GM10266 (cell line): ENCODE data around the gene SLC26A11.

ENCODE experiments used
- DNase-seq: peaks from one replicate; pipeline ENCODE4 v3.0.0; 2012; ENCODE audit errors: extremely low spot score
- TF ChIP-seq, protein P1 (sequence below): IDR thresholded peaks from 2 replicates; pipeline ENCODE4 v1.5.1; 2012; ENCODE audit warnings: mild to moderate bottlenecking, low read depth; ENCODE audit not compliant: control insufficient read depth, insufficient read depth; ENCODE audit errors: missing control alignments

Gene SLC26A11

DNA sequence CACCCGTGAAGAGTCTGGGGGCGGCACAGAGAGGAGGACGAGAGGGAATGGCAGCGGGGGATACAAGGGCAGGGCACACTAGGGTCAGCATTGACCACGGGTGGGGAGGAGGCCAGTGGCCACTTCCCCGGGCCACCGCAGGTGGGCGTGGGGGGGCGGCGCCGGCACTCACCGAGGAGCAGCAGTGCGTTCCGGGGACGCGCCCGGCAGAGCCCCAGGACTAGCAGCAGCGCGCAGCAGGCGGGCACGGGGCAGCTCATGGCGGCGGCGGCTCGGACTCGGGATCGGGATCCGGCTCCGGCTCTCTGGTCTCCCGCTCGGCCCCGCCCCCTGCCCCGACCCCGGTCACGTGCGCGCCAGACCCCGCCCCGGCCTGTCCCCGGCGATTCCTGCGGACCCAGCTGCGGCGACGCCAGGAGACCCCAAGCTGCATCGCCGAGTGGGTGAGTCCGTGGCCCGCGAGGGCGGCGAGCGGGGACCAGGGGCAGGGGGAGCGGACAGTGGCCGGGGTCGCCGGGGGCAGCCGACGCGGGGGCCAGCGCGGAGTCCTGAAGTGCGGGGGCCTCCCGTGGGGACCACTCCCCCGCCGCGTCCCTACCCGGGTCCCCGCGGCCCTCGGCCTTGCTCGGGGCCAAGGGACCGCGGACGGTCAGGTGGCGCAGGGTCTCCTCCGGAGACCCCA is at the start of gene SLC26A11, which contains the start of gene SGSH:
Gene SLC26A11 (plus strand): TSS at position 374 of the 682 bp plus-strand sequence. CDS start 1,134 bp downstream, outside the sequence.
Gene SGSH (minus strand): TSS at position 280 of the 682 bp plus-strand sequence. CDS start 20 bp downstream, at position 260.
- TF ChIP-seq, protein P1, sequence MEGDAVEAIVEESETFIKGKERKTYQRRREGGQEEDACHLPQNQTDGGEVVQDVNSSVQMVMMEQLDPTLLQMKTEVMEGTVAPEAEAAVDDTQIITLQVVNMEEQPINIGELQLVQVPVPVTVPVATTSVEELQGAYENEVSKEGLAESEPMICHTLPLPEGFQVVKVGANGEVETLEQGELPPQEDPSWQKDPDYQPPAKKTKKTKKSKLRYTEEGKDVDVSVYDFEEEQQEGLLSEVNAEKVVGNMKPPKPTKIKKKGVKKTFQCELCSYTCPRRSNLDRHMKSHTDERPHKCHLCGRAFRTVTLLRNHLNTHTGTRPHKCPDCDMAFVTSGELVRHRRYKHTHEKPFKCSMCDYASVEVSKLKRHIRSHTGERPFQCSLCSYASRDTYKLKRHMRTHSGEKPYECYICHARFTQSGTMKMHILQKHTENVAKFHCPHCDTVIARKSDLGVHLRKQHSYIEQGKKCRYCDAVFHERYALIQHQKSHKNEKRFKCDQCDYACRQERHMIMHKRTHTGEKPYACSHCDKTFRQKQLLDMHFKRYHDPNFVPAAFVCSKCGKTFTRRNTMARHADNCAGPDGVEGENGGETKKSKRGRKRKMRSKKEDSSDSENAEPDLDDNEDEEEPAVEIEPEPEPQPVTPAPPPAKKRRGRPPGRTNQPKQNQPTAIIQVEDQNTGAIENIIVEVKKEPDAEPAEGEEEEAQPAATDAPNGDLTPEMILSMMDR: no peak
- DNase-seq: peak; percentile 93

DNA sequence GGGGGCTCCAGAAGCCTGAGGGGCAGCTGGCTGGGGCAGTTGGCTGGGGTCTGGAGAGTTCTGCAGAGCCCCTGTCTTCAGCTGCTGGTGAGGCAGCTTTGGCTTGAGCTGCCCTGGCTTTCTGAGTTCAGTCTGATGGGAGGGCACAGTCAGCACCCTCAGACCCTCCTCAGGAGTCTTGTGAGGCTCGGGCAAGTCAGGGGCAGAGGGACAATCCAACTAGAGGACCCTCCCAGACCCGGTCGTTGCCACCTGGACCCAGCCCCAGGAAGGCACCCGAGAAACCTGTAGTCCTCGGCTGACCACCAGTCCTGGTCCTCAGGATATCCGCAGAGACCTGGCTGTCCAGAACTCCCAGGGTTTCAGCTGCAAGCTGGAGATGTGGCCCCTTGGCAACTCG is 48.5 kb upstream of the SLC26A11 start:
- DNase-seq: no peak
- TF ChIP-seq, protein P1: no peak

DNA sequence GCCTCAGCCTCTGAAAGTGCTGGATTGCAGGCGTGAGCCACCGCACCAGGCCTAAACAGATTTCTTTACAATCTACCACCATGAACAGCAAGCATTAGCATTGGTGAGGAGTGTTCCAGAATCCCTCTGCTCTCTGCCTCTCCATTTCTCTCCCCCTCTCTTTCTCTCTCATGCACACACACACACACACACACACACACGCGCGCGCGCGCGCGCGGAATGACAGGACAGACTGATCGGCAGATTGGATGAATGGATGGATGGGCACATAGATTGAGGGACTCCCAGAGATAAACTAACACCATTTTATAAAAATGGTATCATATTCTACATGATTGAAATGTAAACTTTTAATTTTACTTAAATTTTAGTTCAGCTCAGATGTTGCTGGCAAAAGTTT is 47.1 kb upstream of the SLC26A11 start:
- TF ChIP-seq, protein P1: no peak
- no peak for DNase-seq

DNA sequence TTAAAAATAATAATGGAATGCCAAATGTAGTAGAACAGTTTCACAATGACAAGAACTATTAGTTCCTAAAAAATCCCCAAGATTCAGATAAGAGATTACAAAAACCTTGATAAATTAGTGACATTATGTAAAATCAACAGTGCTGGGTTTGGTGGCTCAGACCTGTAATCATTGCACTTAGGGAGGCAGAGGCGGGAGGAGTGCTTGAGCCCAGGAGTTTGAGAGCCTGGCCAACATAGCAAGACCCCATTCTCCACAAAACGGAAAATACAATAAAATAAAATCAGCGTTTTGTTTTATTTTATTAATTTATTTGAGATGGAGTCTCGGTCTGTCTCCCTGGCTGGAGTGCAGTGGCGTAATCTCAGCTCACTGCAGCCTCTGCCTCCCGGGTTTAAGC is 46.3 kb upstream of the SLC26A11 start:
- TF ChIP-seq, protein P1: no peak
- no peak for DNase-seq

DNA sequence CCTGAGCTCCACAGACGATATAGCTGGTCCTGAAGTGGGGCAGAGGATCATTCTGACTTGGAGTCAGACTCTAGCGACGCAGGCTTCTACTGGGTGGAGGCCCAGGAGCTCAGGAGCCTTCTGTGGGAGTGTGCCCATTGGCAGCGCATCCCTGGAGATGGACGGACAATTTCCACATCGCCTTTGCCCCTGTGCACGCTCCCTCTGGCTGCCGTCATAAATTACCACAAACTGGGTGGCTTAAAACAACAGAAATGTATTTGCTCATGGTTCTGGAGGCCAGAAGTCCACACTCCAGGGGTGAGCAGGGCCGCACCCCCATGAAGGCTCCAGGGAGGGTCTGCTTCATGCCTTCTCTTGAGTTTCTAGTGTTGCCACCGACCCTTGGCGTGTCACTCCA is 43.5 kb upstream of the SLC26A11 start:
- TF ChIP-seq, protein P1: no peak
- DNase-seq: no peak

DNA sequence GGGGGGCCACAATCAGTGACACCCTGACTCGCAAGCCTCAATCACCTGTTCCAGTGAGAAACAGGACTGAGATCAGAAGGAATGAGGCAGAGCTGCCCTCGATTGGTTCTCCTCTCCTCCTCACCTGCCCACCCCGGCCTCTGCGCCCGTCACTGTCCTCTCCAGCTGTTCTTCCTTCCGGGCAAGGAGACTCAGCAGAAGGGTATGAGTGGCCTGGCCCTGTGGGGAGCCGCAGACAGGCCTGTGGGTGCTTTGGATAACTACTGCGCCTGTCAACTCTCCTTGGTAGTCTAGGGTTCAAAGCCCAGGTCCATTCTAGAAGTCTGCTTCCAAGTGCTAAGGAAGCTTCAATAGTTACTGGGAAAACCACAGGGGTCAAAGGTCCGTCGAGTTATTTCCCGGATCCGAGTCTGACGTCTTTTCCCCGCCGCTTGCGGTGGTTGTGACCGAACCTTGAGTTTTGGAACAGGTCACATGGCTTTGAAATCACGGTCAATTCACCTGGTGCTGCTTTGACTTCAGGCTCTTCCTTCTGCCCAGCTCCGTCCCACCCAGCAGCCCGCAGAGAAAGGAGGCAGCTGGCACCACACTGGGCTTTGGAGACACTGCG is 42.1 kb upstream of the SLC26A11 start:
- TF ChIP-seq, protein P1: no peak
- DNase-seq: no peak

DNA sequence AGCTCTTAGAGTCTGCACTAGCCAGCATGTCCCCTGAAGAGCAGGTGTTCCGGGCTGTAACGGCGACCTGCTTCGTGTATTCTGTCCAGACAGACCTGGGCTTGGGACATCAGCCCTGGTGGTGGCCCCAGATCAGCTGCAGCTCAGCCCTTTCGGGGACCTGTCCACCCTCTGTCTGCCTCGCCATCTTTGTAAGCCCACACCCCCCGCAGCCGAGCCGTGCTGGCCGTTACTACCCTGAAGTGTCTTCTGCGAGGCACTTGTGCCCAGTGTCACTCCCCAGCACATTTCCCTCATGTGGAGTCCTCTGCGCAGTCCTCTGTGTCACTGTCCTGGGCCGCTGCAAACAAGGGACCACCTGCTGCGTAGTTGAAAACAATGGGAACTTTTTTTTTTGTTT is 40.0 kb upstream of the SLC26A11 start:
- no peak for DNase-seq
- TF ChIP-seq, protein P1: no peak
